A549 (cell line): ENCODE data around the gene LGR6. TPM values are rescaled to one million over a fixed set of nuclear protein-coding genes. Genes with fewer than 3 reads are reported as not detected.

ENCODE experiments used
- ATAC-seq, 2 experiments: fragments of 200-7000 bp in 1 of 2; fragments of >200 bp in 1 of 2; cut with Nextera tagmentation in 1 of 2; cut with Tn5 transposase in 1 of 2; 3 replicates each; pipeline versions ENCODE4 v1.8.0 to v1.9.1; 2018 to 2020; ENCODE audit warnings: mild to moderate bottlenecking in 1 of 2, moderate library complexity in 1 of 2
- CTCF ChIA-PET: fragments of 300-600 bp; sonication (Branson Sonifier 250); formaldehyde crosslinking; extraction: SDS; loops from one replicate; lab custom pipeline; 2021; ENCODE audit warnings: antibody characterized with exemption, inconsistent platforms; lab: Yijun Ruan, JAX
- POLR2A ChIA-PET: fragments of 350-600 bp; formaldehyde crosslinking; extraction: SDS; loops from one replicate; lab custom pipeline; 2021; ENCODE audit warnings: antibody characterized with exemption, inconsistent platforms; lab: Yijun Ruan, JAX
- DNase-seq, 2 experiments: peaks; one replicate each; pipeline versions ENCODE4 v3.0.0 to v3.0.0-alpha.2; 2011 to 2016; ENCODE audit warnings: low read depth in 1 of 2, low spot score in 1 of 2
- FAIRE-seq: peaks from 2 replicates; lab custom pipeline; 2011; peaks lifted over from hg19 to GRCh38; lab: Jason Lieb, UNC
- H3K27ac ChIP-seq, 2 experiments: fragments of >200 bp; sonication (Bioruptor Twin); formaldehyde crosslinking; 3 replicates each; pipeline ENCODE4 v1.5.1; 2016 to 2017
- H3K4me1 ChIP-seq: fragments of >200 bp; sonication (Bioruptor Twin); formaldehyde crosslinking; 3 replicates; pipeline ENCODE4 v1.6.1; 2016
- H3K4me2 ChIP-seq: fragments of >200 bp; sonication (Bioruptor Twin); formaldehyde crosslinking; 3 replicates; pipeline ENCODE4 v1.6.1; 2016
- H3K4me3 ChIP-seq: fragments of >200 bp; sonication (Bioruptor Twin); formaldehyde crosslinking; 3 replicates; pipeline ENCODE4 v1.5.1; 2016
- H3K9me3 ChIP-seq: fragments of >200 bp; sonication (Bioruptor Twin); formaldehyde crosslinking; 3 replicates; pipeline ENCODE4 v1.6.1; 2016
- BCL3 ChIP-seq: fragments of >200 bp; sonication (Bioruptor Twin); formaldehyde crosslinking; IDR thresholded peaks from 3 replicates; pipeline ENCODE4 v1.6.1; 2016
- CBX2 ChIP-seq: fragments of 200-600 bp; sonication (generic); IDR thresholded peaks from 2 replicates; pipeline ENCODE4 v1.6.1; 2016; ENCODE audit warnings: low read depth, mild to moderate bottlenecking, borderline replicate concordance
- CBX8 ChIP-seq: fragments of 200-600 bp; sonication (generic); IDR thresholded peaks from 2 replicates; pipeline ENCODE4 v1.6.1; 2016
- CEBPB ChIP-seq, 2 experiments: fragments of >200 bp in 1 of 2; sonication (Bioruptor Twin) in 1 of 2; formaldehyde crosslinking in 1 of 2; IDR thresholded peaks; 2 replicates each; pipeline ENCODE4 v1.6.1; 2012 to 2016
- CHD4 ChIP-seq: fragments of 200-600 bp; sonication (generic); IDR thresholded peaks from 2 replicates; pipeline ENCODE4 v1.6.1; 2016; ENCODE audit warnings: antibody characterized with exemption, mild to moderate bottlenecking, borderline replicate concordance
- CTCF ChIP-seq: fragments of >200 bp; sonication (Bioruptor Twin); formaldehyde crosslinking; IDR thresholded peaks from 3 replicates; pipeline ENCODE4 v1.5.1; 2016
- EHF ChIP-seq: fragments of 250-450 bp; sonication (Bioruptor Pico); IDR thresholded peaks from 2 replicates; pipeline ENCODE4 v1.5.0; 2020; ENCODE audit warnings: mild to moderate bottlenecking
- EHMT2 ChIP-seq: fragments of 200-600 bp; sonication (generic); IDR thresholded peaks from 2 replicates; pipeline ENCODE4 v1.6.1; 2016; ENCODE audit warnings: antibody characterized with exemption, low read depth, mild to moderate bottlenecking, moderate library complexity
- ELK1 ChIP-seq: fragments of 150-350 bp; IDR thresholded peaks from 2 replicates; pipeline ENCODE4 v1.6.1; 2014; ENCODE audit warnings: low read depth, mild to moderate bottlenecking, low read length
- EP300 ChIP-seq, 2 experiments: fragments of >200 bp; sonication (Bioruptor Twin); formaldehyde crosslinking; IDR thresholded peaks; 2 replicates in 1 of 2; 3 replicates in 1 of 2; pipeline ENCODE4 v1.6.1; 2016 to 2017
- FOXS1 ChIP-seq: fragments of 250-450 bp; sonication (Bioruptor Pico); IDR thresholded peaks from 2 replicates; pipeline ENCODE4 v1.5.0; 2020; ENCODE audit warnings: mild to moderate bottlenecking, moderate library complexity
- GATA3 ChIP-seq: IDR thresholded peaks from 2 replicates; pipeline ENCODE4 v1.6.1; 2012; ENCODE audit warnings: borderline replicate concordance
- HDAC2 ChIP-seq: fragments of 200-600 bp; sonication (generic); IDR thresholded peaks from 2 replicates; pipeline ENCODE4 v1.6.1; 2016
- HEYL ChIP-seq: fragments of 250-450 bp; sonication (Bioruptor Pico); IDR thresholded peaks from 2 replicates; pipeline ENCODE4 v1.8.0; 2021; ENCODE audit warnings: mild to moderate bottlenecking, moderate library complexity
- HOXA7 ChIP-seq: fragments of 250-450 bp; sonication (Bioruptor Pico); IDR thresholded peaks from 2 replicates; pipeline ENCODE4 v1.5.0; 2020; ENCODE audit warnings: mild to moderate bottlenecking, moderate library complexity
- KDM1A ChIP-seq: fragments of 200-600 bp; sonication (generic); IDR thresholded peaks from 2 replicates; pipeline ENCODE4 v1.6.1; 2016; ENCODE audit warnings: low read depth, mild to moderate bottlenecking
- NPAS2 ChIP-seq: fragments of 250-450 bp; sonication (Bioruptor Pico); IDR thresholded peaks from 2 replicates; pipeline ENCODE4 v1.8.0; 2022; ENCODE audit warnings: mild to moderate bottlenecking, moderate library complexity, borderline replicate concordance
- PHF8 ChIP-seq: fragments of 200-600 bp; sonication (generic); IDR thresholded peaks from 2 replicates; pipeline ENCODE4 v1.6.1; 2016; ENCODE audit warnings: low read depth, mild to moderate bottlenecking, antibody characterized with exemption, moderate library complexity, borderline replicate concordance
- POLR2AphosphoS2 ChIP-seq: conservative IDR thresholded peaks from 2 replicates; pipeline ENCODE4 v1.6.1; 2012; ENCODE audit warnings: low read length, improper control_type of control experiment, inconsistent platforms
- RAD21 ChIP-seq, 2 experiments: fragments of >200 bp in 1 of 2; sonication (Bioruptor Twin) in 1 of 2; formaldehyde crosslinking in 1 of 2; IDR thresholded peaks in 1 of 2; conservative IDR thresholded peaks in 1 of 2; 2 replicates in 1 of 2; 3 replicates in 1 of 2; pipeline ENCODE4 v1.6.1; 2012 to 2018; ENCODE audit warnings: inconsistent platforms in 1 of 2
- RCOR1 ChIP-seq: fragments of 150-350 bp; IDR thresholded peaks from 2 replicates; pipeline ENCODE4 v1.6.1; 2014; ENCODE audit warnings: antibody characterized with exemption, low read length, low read depth
- RNF2 ChIP-seq: fragments of 200-600 bp; sonication (generic); IDR thresholded peaks from 2 replicates; pipeline ENCODE4 v1.6.1; 2016; ENCODE audit warnings: low read depth, mild to moderate bottlenecking, antibody characterized with exemption, moderate library complexity, borderline replicate concordance
- SMC3 ChIP-seq: fragments of >200 bp; sonication (Bioruptor Twin); formaldehyde crosslinking; IDR thresholded peaks from 3 replicates; pipeline ENCODE4 v1.6.1; 2018; ENCODE audit warnings: inconsistent platforms
- SREBF2 ChIP-seq: fragments of 450-650 bp; IDR thresholded peaks from 2 replicates; pipeline ENCODE4 v1.6.1; 2014; ENCODE audit warnings: mild to moderate bottlenecking, moderate library complexity
- TFCP2L1 ChIP-seq: fragments of 250-450 bp; sonication (Bioruptor Pico); IDR thresholded peaks from 2 replicates; pipeline ENCODE4 v1.5.0; 2021; ENCODE audit warnings: mild to moderate bottlenecking
- USF2 ChIP-seq: fragments of 450-650 bp; IDR thresholded peaks from 2 replicates; pipeline ENCODE4 v1.6.1; 2014; ENCODE audit warnings: antibody characterized with exemption
- ZFP36 ChIP-seq: fragments of 450-650 bp; IDR thresholded peaks from 2 replicates; pipeline ENCODE4 v1.6.1; 2014; ENCODE audit warnings: borderline replicate concordance; ENCODE audit not compliant: partially characterized antibody
- WGBS: methylation state at CpG from one replicate; pipeline ENCODE4 v1.1.6; 2017; ENCODE audit errors: missing lambda C conversion rate; 5-methylcytosine and 5-hydroxymethylcytosine counted together
- polyA plus RNA-seq, 4 experiments: library from polyadenylated mRNA; depleted of rRNA in 3 of 4; stranded (reverse); fragments of >200 nt; fragmentation: RNase III in 1 of 4; extraction: RNeasy Plus Mini Kit Qiagen cat#74134 plus additional on column Dnase treatment in 1 of 4; gene quantifications; 2 replicates in 3 of 4; 3 replicates in 1 of 4; pipeline ENCODE4 v1.2.3, GENCODE V29; 2011 to 2017

Gene LGR6
- polyA plus RNA-seq, 2 of the 4 experiments (the other 2 are of a cell fraction), result 0.84 to 1.1 TPM

- DNase-seq (no peak), ATAC-seq (no peak)
- Histone ChIP-seq H3K4me3 (no peak overlapping the region), H3K27ac (no peak overlapping the region), H3K4me1 (peaks cover 9% of the 10 kb centered on the region)
- ChIA-PET CTCF (interaction anchor here (1.0 to 1.4 kb wide), 4 partner anchors 14 to 167 kb away, joined by 3 to 4 read pairs (median 3); partner anchors contain the start of gene GPR37L1), POLR2A (no interaction called here)
- TF ChIP-seq GATA3 (no peak), HOXA7 (CRISPR knock-in tag) (no peak), USF2 (no peak), CHD4 (no peak), CBX8 (no peak), HEYL (CRISPR knock-in tag) (no peak), EP300 (IDR thresholded peaks at IDR 0.05) (no peak), NPAS2 (no peak), ZFP36 (no peak), SREBF2 (no peak), HDAC2 (no peak), CEBPB (IDR thresholded peaks at IDR 0.05) (no peak), SMC3 (no peak), RNF2 (no peak), FOXS1 (CRISPR knock-in tag) (no peak)
- TF ChIP-seq, all 56 proteins: peak for 0
- FAIRE-seq, result no peak
- H3K9me3 ChIP-seq, result no peaks in the 10 kb centered on the region
- WGBS, result 87% methylated on average over 4 of the region's 4 CpGs
- H3K4me2 ChIP-seq, result no peak overlapping the region
Observed at GRCh38 chr1:202149566-202149965, 44.0 kb upstream of the LGR6 start.

GRCh38 chr1:202150187-202150586 lies 43.4 kb upstream of the LGR6 start:
- DNase-seq (no peak), FAIRE-seq (no peak), ATAC-seq (no peak)
- Histone ChIP-seq H3K4me2 (no peak overlapping the region), H3K4me1 (peaks cover 14% of the 10 kb centered on the region), H3K27ac (no peak overlapping the region), H3K4me3 (no peak overlapping the region), H3K9me3 (no peaks in the 10 kb centered on the region)
- TF ChIP-seq EHMT2 (no peak), ELK1 (no peak), BCL3 (no peak), TFCP2L1 (CRISPR knock-in tag) (no peak), RCOR1 (no peak), RNF2 (no peak), SREBF2 (no peak), RAD21 (conservative IDR thresholded peaks at IDR 0.05 in 1 of 2, IDR thresholded peaks at IDR 0.05 in 1 of 2) (no peak), CTCF (no peak), PHF8 (no peak), CBX2 (no peak), KDM1A (no peak), POLR2AphosphoS2 (no peak), EHF (CRISPR knock-in tag) (no peak), ZFP36 (no peak), USF2 (no peak)
- ChIA-PET CTCF (interaction anchor here (1.0 to 5.4 kb wide), 3 partner anchors 15 to 166 kb away, joined by 3 to 30 read pairs (median 4); partner anchors contain the start of gene GPR37L1), POLR2A (no interaction called here)
- 82% methylated on average over 7 of the region's 9 CpGs for WGBS
